ENCODE data around the gene PRKAG2.

DNA sequence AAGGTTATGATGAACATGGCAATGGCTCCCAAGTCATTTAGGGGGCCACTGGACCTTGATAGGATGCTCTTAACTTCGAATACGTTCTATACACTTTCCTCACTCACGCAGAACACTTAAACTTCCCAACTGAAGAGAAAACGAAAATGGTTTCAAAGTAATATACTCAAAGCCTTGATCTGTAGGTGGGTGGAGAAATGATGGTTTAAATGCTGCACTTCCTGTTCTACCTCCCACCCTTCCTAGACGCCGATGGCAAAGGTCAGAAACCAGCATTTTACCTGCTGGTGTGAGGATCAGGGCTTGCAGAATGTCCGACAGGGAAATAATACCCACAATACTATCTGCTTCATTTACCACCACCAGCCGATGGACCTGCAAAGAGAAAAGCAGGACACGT lies 316.7 kb downstream of the PRKAG2 start:
- TF ChIP-seq, protein P1, sequence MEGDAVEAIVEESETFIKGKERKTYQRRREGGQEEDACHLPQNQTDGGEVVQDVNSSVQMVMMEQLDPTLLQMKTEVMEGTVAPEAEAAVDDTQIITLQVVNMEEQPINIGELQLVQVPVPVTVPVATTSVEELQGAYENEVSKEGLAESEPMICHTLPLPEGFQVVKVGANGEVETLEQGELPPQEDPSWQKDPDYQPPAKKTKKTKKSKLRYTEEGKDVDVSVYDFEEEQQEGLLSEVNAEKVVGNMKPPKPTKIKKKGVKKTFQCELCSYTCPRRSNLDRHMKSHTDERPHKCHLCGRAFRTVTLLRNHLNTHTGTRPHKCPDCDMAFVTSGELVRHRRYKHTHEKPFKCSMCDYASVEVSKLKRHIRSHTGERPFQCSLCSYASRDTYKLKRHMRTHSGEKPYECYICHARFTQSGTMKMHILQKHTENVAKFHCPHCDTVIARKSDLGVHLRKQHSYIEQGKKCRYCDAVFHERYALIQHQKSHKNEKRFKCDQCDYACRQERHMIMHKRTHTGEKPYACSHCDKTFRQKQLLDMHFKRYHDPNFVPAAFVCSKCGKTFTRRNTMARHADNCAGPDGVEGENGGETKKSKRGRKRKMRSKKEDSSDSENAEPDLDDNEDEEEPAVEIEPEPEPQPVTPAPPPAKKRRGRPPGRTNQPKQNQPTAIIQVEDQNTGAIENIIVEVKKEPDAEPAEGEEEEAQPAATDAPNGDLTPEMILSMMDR (IDR thresholded peaks at IDR 0.05; ENCODE audit: low read depth, low read length) = no peak
- TF ChIP-seq EZH2phosphoT487 (IDR thresholded peaks at IDR 0.05; ENCODE audit: low read depth) = no peak
